AG04450 (cell line): ENCODE results near the gene BTN3A1. TPM values are rescaled to one million over a fixed set of nuclear protein-coding genes. Genes with fewer than 3 reads are reported as not detected.

Source experiments
- CTCF ChIA-PET: fragments of 300-600, 350-600 bp; formaldehyde crosslinking; extraction: SDS; loops from one replicate; lab custom pipeline; 2022; ENCODE audit warnings: antibody characterized with exemption, inconsistent platforms; lab: Charles Lee
- POLR2A ChIA-PET: fragments of 350-600 bp; formaldehyde crosslinking; extraction: SDS; loops from one replicate; lab custom pipeline; 2021; ENCODE audit warnings: antibody characterized with exemption, inconsistent platforms; lab: Yijun Ruan, JAX
- DNase-seq: peaks from one replicate; pipeline ENCODE4 v3.0.0-alpha.2; 2011; ENCODE audit warnings: low read depth, low spot score
- H3K27ac ChIP-seq: one replicate; pipeline ENCODE4 v1.5.1; 2012; ENCODE audit warnings: low read depth, low read length, control low read depth
- H3K27me3 ChIP-seq: one replicate; pipeline ENCODE4 v1.6.0; 2012; ENCODE audit warnings: low read length; ENCODE audit not compliant: control insufficient read depth, insufficient read depth
- H3K4me3 ChIP-seq: 2 replicates; pipeline ENCODE4 v1.5.1; 2011; ENCODE audit warnings: mild to moderate bottlenecking, low read depth, low read length, control low read depth
- H3K9me3 ChIP-seq: 2 replicates; pipeline ENCODE4 v1.5.1; 2012; ENCODE audit warnings: low read length; ENCODE audit not compliant: control insufficient read depth, insufficient read depth
- polyA plus RNA-seq: library from polyadenylated mRNA; depleted of rRNA; stranded (reverse); fragments of >200 nt; gene quantifications from 2 replicates; pipeline ENCODE4 v1.2.3, GENCODE V29; 2011
- TF ChIP-seq, protein P1 (sequence below): IDR thresholded peaks from 2 replicates; pipeline ENCODE4 v1.5.1; 2011; ENCODE audit warnings: low read depth, low read length, control low read depth, inconsistent platforms

BTN3A1 gene
- polyA plus RNA-seq, 1 experiment = 32.7 TPM

DNA sequence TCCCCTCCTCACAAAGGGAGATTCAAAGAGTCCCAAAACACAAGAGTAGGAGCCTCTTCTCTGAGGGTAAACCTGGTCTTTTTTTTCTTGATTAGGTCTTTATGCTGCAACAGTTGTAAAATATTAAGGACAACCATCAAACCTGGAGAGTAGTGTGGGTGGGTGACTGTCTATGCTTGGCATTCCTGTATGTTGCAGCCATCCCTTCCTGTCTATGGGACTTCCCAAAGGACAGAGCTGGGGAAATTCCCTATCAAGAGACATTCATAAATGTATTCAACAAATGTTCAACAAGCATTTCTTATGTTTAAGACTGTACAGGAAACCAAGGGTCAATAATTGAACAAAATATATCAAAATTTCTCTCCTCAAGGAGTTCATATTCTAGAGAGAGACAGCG lies 13.6 kb upstream of the BTN3A1 start:
- CTCF ChIA-PET = no interaction called here
- TF ChIP-seq, protein P1, sequence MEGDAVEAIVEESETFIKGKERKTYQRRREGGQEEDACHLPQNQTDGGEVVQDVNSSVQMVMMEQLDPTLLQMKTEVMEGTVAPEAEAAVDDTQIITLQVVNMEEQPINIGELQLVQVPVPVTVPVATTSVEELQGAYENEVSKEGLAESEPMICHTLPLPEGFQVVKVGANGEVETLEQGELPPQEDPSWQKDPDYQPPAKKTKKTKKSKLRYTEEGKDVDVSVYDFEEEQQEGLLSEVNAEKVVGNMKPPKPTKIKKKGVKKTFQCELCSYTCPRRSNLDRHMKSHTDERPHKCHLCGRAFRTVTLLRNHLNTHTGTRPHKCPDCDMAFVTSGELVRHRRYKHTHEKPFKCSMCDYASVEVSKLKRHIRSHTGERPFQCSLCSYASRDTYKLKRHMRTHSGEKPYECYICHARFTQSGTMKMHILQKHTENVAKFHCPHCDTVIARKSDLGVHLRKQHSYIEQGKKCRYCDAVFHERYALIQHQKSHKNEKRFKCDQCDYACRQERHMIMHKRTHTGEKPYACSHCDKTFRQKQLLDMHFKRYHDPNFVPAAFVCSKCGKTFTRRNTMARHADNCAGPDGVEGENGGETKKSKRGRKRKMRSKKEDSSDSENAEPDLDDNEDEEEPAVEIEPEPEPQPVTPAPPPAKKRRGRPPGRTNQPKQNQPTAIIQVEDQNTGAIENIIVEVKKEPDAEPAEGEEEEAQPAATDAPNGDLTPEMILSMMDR = no peak
- no peak overlapping the region for H3K27ac ChIP-seq

DNA sequence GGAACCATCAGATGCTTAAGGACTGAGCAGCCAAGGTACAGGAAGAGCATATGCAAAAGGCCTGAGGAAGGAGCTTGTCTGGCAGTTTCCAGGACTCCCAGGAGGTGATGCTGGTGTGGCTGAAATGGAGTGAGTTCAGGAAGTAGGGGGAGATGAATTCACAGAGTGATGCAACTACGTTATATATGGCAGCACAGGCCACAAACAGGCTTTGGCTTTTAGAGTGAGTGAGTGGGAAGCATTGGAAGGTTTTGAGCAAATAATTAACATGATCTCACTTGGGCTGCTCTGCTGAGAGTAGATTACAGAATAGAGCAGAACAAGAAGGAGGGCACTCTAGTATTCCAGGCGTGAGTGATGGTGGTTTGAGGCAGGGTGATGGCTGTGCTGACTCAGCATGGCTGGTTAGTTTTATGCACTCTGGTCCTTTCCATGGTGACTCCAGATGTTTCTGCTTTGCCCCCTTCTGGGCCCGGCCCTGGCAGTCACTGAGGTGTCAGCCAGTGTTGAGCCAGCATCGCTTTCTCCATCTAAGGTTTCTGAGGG lies 12.7 kb upstream of the BTN3A1 start:
- Histone ChIP-seq H3K27ac (no peak overlapping the region), H3K9me3 (no peaks in the 10 kb centered on the region; the same call in 1 of the 2 replicates), H3K4me3 (no peak overlapping the region), H3K27me3 (no peaks in the 10 kb centered on the region)
- POLR2A ChIA-PET = interaction anchor here (0.6 kb wide), 1 partner anchor 148 kb away, joined by 6 read pairs; no protein-coding TSS in a partner anchor
- TF ChIP-seq, protein P1 = no peak
- CTCF ChIA-PET = no interaction called here
- DNase-seq = no peak

More for the DNA sequence above, 13.6 kb upstream of the BTN3A1 start:
- no peak for DNase-seq
- POLR2A ChIA-PET = no interaction called here
- Histone ChIP-seq H3K4me3 (no peak overlapping the region), H3K9me3 (no peaks in the 10 kb centered on the region; the same call in 1 of the 2 replicates), H3K27me3 (no peaks in the 10 kb centered on the region)

DNA sequence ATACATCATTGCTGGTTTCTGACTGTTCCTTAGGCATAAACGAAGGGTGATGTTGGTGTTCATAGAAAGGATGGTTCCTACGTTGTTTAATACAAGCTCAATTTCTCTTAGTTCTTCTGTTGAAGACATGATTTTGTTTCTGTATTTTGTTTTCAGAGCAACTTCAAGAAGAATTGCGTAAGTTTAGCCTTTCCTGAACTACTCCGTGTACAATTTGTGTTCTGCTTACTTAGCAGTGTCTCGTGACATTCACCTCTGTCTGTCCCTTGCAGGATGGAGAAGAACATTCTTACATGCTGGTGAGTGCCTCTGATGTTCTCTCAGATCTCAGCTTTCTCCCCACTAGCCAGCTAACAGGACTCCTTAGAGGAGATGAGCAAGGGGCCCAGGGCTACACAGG lies 11.5 kb upstream of the BTN3A1 start:
- Histone ChIP-seq H3K27me3 (no peaks in the 10 kb centered on the region), H3K27ac (no peak overlapping the region), H3K4me3 (no peak overlapping the region), H3K9me3 (no peaks in the 10 kb centered on the region; the same call in 1 of the 2 replicates)
- TF ChIP-seq, protein P1 = no peak
- no peak for DNase-seq
- ChIA-PET CTCF (no interaction called here), POLR2A (no interaction called here)

DNA sequence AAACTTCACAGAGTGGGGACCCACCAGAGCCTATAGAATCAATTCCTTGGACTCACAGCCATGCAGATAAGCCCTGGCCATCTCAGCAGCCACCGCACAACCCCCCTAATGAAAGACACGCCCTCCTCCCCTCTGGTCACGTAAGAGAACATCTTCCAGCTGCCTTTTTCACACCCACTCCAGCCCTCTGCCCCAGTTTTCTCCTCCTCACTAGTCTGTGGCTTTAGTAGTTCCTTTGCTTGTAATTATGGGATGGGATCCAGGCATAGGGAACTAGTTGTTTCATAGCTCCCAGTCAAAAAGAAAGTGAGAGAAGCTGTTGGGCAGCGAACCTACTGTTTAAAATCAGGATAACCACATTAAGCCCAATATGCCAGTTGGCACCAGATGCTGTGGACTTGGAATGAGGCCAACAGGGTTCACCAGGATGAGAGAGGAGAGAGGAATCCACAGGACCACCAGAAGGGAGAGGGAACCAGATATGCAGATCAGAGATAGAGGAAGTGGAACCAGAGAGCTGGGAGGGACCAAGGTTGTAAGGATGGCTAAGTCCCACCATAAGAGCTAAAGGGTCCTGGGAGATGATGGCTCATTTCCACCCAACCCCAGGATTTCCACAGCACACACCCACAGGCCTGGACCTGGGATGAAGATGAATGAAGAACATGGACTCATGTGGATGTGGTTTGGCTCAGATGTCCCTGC lies 9.0 kb upstream of the BTN3A1 start:
- Histone ChIP-seq H3K4me3 (no peak overlapping the region), H3K27ac (peak overlapping the region; percentile 4), H3K9me3 (no peaks in the 10 kb centered on the region; the same call in 1 of the 2 replicates), H3K27me3 (no peaks in the 10 kb centered on the region)
- ChIA-PET POLR2A (interaction anchor here (0.5 to 1.4 kb wide), 2 partner anchors 10 to 71 kb away, joined by 3 to 5 read pairs; partner anchors contain the start of gene BTN2A2), CTCF (no interaction called here)
- TF ChIP-seq, protein P1 = no peak
- no peak for DNase-seq

DNA sequence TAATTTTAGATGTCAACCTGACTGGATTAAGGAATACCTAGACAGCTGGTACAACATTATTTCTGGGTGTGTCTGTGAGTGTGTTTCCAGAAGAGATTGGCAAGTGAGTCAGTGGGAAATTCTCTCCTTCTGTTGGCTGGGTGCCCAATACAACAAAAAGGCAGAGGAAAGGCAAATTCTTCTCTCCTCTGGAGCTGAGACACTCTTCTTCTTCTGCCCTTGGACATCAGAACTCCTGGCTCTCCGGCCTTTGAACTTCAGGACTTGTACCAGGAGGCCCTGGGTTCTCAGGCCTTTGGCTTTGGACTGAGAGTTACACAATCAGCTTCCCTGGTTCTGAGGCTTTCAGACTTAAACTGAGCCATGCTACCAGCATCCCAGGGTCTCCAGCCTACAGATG lies 7.8 kb upstream of the BTN3A1 start:
- ChIA-PET POLR2A (no interaction called here), CTCF (no interaction called here)
- Histone ChIP-seq H3K9me3 (no peaks in the 10 kb centered on the region), H3K4me3 (no peak overlapping the region), H3K27ac (no peak overlapping the region), H3K27me3 (no peaks in the 10 kb centered on the region)
- TF ChIP-seq, protein P1 = no peak
- DNase-seq = peak; percentile 32
